ENCODE results near the gene CLEC16A.

Gene CLEC16A

GRCh38 chr16:11193494-11193893 lies 249.1 kb downstream of the CLEC16A start:
- TF ChIP-seq CTCF (IDR thresholded peaks at IDR 0.05; ENCODE audit: low read length, missing control alignments), result no peak
- DNase-seq (ENCODE audit: low read depth), result no peak
- H3K4me3 ChIP-seq (replicated peaks; ENCODE audit: low read depth, low read length), result no peak overlapping the region

- DNase-seq (ENCODE audit: low read depth), result no peak
- TF ChIP-seq CTCF (IDR thresholded peaks at IDR 0.05; ENCODE audit: low read length, missing control alignments), result no peak
- H3K4me3 ChIP-seq (replicated peaks; ENCODE audit: low read depth, low read length), result no peak overlapping the region
Measured at GRCh38 chr16:11194913-11195312, 250.5 kb downstream of the CLEC16A start.

GRCh38 chr16:11196286-11196828 lies 252.0 kb downstream of the CLEC16A start:
- TF ChIP-seq CTCF (IDR thresholded peaks at IDR 0.05; ENCODE audit: low read length, missing control alignments), result no peak
- no peak for DNase-seq (ENCODE audit: low read depth)
- no peak overlapping the region for H3K4me3 ChIP-seq (replicated peaks; ENCODE audit: low read depth, low read length)

- no peak for TF ChIP-seq CTCF (IDR thresholded peaks at IDR 0.05; ENCODE audit: low read length, missing control alignments)
- no peak for DNase-seq (ENCODE audit: low read depth)
Measured at GRCh38 chr16:11198375-11198774, 254.0 kb downstream of the CLEC16A start.

GRCh38 chr16:11198828-11199227 lies 254.5 kb downstream of the CLEC16A start:
- no peak for DNase-seq (ENCODE audit: low read depth)
- TF ChIP-seq CTCF (IDR thresholded peaks at IDR 0.05; ENCODE audit: low read length, missing control alignments), result no peak
- H3K4me3 ChIP-seq (replicated peaks; ENCODE audit: low read depth, low read length), result no peak overlapping the region

More at GRCh38 chr16:11198375-11198774, 254.0 kb downstream of the CLEC16A start:
- H3K4me3 ChIP-seq (replicated peaks; ENCODE audit: low read depth, low read length), result no peak overlapping the region

- no peak for DNase-seq (ENCODE audit: low read depth)
- no peak for TF ChIP-seq CTCF (IDR thresholded peaks at IDR 0.05; ENCODE audit: low read length, missing control alignments)
- no peak overlapping the region for H3K4me3 ChIP-seq (replicated peaks; ENCODE audit: low read depth, low read length)
Measured at GRCh38 chr16:11200592-11200991, 256.2 kb downstream of the CLEC16A start.

Measured in fibroblast of pulmonary artery (primary cell).